Measurements from ENCODE around the gene GRM1.

- TF ChIP-seq FOXP2 (optimal IDR thresholded peaks at IDR 0.05; ENCODE audit: control extremely low read depth, extremely low read length, insufficient read depth), result no peak
- no peak for TF ChIP-seq EZH2 (IDR thresholded peaks at IDR 0.05)
- TF ChIP-seq POLR2AphosphoS5 (IDR thresholded peaks at IDR 0.05; ENCODE audit: borderline replicate concordance, low read depth, low read length), result no peak
These were observed 261.7 kb downstream of the GRM1 start for GRCh38 chr6:146290589-146290901.
